GM18526 (cell line): Measurements from ENCODE around the gene RNF14.

Experiments
- POLR2A ChIP-seq: IDR thresholded peaks from 3 replicates; pipeline ENCODE4 v1.6.1; 2011; ENCODE audit not compliant: insufficient read length; ENCODE audit errors: extremely low read depth

Gene RNF14

GRCh38 chr5:141942185-141942857, 26.6 kb upstream of the RNF14 start:
- no peak for TF ChIP-seq POLR2A

DNA sequence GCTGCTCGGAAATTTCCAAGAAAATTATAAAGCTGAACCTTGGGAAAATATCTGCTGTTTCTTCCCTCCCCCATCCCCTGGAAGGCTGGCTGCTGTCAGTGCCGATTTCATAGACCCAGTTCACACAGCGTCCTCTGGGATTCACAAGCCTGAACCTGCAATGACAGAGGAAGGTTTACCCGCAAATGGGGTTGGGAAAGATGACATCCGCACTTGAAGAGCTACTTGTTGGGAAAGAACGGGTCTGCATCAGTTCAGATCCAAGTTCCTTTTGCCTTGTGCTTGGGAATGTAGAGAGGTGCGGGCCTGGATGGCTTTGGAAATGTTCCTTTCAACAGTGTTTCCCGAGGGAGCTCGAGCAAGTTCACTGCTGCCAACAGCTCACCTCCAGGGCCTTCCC, 24.8 kb upstream of the RNF14 start:
- TF ChIP-seq POLR2A, result no peak

DNA sequence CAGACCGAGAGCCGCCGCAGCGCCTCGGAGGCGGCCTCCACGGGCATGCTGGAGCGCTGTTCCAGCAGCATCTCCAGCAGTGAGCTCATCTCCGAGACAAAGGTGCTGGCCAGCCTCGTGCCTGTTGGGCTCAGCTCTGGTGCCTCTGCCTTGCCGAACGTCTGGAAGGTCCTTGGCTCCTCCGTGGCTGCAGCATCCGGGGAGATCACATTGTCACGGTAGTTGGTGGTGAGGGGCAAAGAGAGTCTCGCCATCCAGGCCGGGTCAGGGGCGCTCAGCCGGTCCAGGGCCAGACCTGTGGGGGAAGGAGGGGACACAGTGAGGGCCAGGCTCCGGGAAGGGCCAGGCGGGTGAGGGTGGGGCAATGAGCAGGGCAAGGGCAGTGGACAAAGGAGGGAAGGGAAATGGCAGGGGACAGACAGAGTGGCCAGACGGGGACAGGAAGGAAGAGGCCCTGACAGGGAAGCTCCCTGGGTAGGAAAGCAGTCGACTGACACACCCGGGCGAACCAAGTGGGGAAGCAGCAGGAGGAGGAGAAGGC, 23.3 kb upstream of the RNF14 start:
- no peak for TF ChIP-seq POLR2A

DNA sequence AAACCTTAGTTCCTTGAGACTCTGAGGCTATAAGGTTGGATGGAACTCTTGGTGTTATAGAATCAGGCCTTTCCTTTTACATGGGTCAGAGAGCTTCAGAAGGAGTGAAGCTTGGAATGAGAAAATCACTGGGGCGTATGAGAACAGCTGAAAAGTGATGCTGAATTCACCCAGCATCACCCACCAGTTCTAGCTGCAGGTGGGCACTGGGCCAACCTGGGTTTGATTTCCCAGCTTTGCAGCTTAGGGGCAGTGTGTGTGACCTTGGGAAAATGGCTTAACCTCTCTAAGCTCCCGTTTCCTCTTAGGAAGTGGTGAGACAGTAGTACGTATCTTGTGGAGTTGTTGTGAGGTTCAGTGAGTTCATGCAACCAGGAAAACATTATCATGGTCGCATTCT, 21.6 kb upstream of the RNF14 start:
- no peak for TF ChIP-seq POLR2A

GRCh38 chr5:141948812-141949211, 20.1 kb upstream of the RNF14 start:
- TF ChIP-seq POLR2A, result no peak

GRCh38 chr5:141949511-141949910, 19.4 kb upstream of the RNF14 start:
- no peak for TF ChIP-seq POLR2A

DNA sequence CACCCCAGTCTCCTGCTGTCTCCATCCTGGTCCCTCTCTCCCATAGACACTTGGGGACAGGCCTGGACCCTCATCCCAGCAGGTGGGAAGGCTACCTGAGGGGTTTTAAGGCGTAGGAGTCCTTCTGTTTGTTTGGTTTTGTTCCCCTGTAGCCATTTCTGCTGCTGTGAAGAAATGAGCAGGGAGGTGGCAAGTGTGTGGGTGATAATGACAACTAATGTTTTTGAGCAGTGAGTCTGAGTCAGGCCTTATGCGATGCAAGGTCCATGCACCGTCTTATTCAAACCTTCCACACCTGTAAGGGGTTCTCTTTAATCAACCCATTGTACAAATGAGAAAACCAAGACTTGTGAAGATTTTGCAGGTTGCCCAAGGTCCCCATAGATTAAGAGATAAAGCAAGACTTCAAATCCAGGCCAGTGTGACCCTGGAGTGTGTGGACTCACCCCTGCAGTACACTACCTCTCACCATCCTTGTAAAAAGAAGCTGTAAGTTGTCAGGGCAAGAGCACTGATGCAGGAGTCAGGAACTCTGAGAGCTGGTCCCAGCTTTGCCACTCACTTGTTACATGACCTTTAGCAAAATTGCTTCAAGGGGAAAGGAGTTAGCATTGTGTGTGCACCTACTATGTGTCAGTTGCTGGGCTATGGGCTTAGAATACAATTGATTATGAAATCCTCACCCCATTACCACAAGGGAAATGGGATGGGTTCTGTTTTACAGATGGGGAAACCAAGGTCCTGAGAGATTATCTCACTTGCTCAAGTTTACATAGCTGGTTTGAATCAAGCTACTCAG, 18.5 kb upstream of the RNF14 start:
- TF ChIP-seq POLR2A, result no peak

GRCh38 chr5:141951332-141951781, 17.5 kb upstream of the RNF14 start:
- TF ChIP-seq POLR2A, result no peak

- no peak for TF ChIP-seq POLR2A
Observed at GRCh38 chr5:141952020-141952419, 16.9 kb upstream of the RNF14 start.

DNA sequence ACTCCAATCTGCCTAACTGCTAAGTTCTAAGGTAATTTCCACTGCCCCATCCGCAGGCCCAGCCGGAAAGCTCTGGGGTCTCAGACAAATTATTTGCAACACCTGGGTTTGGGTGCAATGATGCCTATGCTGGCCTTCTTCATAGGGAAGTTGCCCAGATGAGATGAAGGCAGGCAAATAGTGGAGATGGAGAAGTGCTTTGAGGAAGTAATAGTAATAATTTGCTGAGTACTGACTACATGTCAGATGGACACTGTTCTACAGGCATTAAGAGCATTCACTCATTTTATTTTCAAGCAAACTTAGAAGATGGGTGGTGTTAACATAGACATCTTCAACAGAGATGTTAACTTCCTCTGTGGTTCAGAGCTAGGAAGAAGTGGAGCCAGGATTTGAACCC, 14.7 kb upstream of the RNF14 start:
- no peak for TF ChIP-seq POLR2A

GRCh38 chr5:141957367-141957996, 11.4 kb upstream of the RNF14 start:
- no peak for TF ChIP-seq POLR2A

- no peak for TF ChIP-seq POLR2A
Observed at GRCh38 chr5:141958113-141958512, 10.8 kb upstream of the RNF14 start, which contains the start of gene PCDH12. Gene PCDH12 (minus strand): TSS chr5:141958202. CDS start chr5:141957851, 351 bp downstream.

- TF ChIP-seq POLR2A, result no peak
Observed at GRCh38 chr5:141958546-141959172, 10.2 kb upstream of the RNF14 start.

GRCh38 chr5:141960018-141960417, 8.9 kb upstream of the RNF14 start:
- no peak for TF ChIP-seq POLR2A
